ENCODE data around the gene PKMYT1.
"Not testable (repeated sequence)": the region's sequence is repeated elsewhere in the genome, so short reads cannot be mapped to it uniquely, and the experiment has no call there.

PKMYT1 gene

GRCh38 chr16:2929693-2930092 lies 50.6 kb downstream of the PKMYT1 start:
- no peak for DNase-seq

DNA sequence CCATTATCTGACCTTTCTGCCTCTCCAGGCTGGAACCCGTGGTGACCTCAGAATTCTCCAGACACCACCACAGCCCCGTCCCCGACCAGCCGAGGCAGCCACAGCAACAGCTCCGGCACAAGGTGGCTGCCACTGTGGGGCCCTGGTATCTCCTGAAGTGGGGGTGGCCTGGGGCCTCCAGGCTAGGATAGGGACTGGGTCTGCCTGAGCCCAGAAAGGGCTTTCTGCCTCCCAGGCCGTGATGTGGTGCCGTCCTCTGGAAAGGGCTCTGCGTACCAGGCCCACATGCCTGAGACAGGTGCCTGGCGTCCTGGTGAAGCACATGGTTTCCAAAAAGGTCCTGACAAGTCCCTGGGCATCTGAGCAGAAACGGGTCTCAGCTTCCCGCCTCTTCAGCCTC lies 51.5 kb downstream of the PKMYT1 start:
- DNase-seq, result no peak

DNA sequence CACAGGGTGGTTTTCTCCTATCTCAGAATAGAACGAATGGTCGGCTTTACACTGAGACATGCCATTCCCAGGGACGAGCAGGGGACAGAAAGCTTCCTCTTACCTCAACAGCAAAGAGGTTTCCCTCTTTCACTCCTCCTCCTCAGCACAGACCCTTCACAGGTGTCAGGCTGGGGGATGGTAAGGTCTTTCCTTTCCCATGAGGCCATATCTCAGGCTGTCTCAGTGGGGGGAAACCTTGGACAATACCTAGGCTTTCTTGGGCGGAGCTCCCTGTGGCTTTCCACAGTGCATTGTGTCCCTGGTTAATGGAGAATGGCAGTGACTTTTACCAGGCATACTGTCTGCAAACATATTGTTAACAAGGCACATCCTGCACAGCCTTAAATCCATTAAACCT lies 52.1 kb downstream of the PKMYT1 start:
- DNase-seq, result not testable (repeated sequence)

GRCh38 chr16:2927010-2927646 lies 53.1 kb downstream of the PKMYT1 start:
- DNase-seq, result peak; percentile 88

GRCh38 chr16:2926650-2926999 lies 53.6 kb downstream of the PKMYT1 start:
- no peak for DNase-seq

DNA sequence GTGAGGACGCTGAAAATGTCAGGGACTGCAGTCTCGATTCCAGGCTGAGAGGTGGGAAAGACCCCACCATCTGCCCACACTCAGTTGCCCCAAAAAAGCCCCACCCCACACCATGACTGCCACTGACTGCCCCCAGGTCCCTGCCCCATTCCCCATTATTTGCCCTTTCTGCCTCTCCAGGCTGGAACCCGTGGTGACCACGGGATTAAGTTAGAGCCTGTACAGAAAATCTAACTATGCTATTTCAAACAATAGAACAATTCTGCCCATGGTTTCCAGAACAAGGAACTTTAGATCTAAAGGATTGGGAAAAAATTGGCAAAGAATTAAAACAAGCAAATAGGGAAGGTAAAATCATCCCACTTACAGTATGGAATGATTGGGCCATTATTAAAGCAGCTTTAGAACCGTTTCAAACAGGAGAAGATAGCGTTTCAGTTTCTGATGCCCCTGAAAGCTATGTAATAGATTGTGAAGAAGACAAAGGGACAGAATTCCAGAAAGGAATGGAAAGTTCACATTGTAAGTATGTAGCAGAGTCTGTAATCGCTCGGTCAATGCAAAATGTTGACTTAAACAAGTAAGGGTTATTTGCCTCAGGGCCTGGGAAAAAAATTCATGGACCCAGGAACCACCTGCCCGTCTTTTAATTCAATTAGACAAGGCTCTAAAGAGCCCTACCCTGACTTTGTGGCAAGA lies 54.1 kb downstream of the PKMYT1 start:
- no peak for DNase-seq

DNA sequence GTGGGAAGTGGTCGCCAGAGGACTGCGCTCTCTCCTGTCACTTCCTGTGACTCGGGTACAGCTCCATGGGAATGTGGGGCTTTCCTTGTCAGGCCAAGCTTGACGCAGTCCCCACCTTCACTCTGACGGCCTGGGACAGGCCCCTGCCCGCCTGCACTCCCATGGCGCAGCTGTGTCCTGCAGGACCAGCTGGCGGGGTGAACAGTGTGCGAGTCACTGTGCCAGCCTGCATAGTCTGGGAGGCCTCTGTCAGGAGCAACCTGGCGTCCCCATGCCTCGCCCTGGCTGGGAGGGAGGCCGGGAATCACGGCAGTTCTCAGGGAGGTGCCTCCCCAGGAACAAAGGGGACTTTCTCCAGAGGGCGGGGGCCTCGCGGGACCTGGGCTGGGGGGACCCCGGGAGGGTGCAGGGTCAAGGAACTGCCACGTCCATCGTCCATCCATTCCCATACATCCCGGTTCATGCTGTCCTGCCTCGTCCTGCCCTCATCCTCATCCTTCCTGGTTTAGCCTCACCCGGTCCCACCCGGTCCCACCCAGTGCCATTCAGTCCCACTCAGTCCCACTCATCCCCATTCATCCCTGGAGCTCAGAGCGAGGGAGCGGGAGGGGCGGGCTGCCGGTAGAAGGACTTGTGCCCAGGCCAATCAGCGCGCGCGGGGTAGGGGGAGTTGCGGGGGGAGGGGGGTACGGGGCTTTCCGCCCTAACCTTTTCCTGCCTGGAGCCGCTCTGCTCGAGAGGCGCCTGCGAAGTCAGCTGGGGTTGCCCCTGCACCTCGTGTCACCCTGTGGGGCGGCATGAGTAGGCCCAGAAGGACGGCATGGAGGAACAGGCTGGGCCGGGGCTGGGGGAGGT lies 55.1 kb downstream of the PKMYT1 start:
- no peak for DNase-seq

DNA sequence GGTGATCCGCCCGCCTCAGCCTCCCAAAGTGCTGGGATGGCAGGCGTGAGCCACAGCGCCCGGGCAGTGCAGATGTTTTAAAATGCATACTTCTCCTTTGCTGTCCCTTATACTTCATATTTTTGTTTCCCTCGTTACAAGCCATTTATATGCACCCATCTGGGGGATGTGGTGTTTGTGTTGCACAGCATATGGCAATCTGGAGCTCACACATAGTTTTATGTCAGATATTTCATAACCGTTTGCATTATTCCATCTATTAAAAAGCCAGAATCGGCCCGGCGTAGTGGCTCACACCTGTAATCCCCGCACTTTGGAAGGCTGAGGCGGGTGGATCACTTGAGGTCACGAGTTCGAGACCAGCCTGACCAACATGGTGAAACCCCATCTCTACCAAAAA lies 56.8 kb downstream of the PKMYT1 start:
- no peak for DNase-seq

Measured in KG1 (cell line).